ENCODE data around the gene C16orf82.

C16orf82 gene

DNA sequence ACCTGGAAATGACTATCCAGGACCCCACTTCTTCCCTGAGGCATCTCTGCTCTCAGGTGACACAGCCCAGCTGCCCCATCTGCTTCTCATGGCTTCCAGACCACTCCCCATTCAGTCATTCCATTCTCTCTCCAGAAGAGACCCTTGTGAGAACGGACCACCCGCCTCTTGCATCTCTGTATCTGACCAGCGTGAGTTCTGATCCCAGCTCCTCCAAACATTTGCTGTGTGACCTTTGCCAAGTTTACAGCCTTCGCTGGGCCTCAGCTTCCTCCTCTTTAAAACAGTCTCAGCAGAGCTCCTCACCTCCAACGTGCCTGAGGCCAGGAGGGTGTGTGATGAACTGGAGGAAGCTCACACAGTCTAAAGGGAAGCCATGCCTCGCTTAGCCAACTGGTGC lies 39.6 kb downstream of the C16orf82 start:
- H3K9ac ChIP-seq (ENCODE audit: low read length in 5 of 5), result no peak overlapping the region
- no peak overlapping the region for H3K27ac ChIP-seq (ENCODE audit: low read depth, low read length)
- peaks cover 0 to 13% (median 11%) of the 10 kb centered on the region in 5 donors for H3K4me1 ChIP-seq (ENCODE audit: control insufficient read depth in 5 of 5, insufficient read depth in 5 of 5, low read length in 5 of 5)
- H3K4me3 ChIP-seq (ENCODE audit: low read depth in 1 of 5, low read length in 5 of 5), result no peak overlapping the region
- H3K36me3 ChIP-seq (ENCODE audit: control insufficient read depth in 5 of 5, insufficient read depth in 5 of 5, low read length in 5 of 5), result no peaks in the 10 kb centered on the region
- H3K9me3 ChIP-seq (ENCODE audit: control insufficient read depth in 5 of 5, low read length in 5 of 5), result peaks cover 0 to 6% (median 5%) of the 10 kb centered on the region in 5 donors
- H3K27me3 ChIP-seq (ENCODE audit: control insufficient read depth in 5 of 5, insufficient read depth in 4 of 5, low read length in 5 of 5), result peaks cover 0 to 16% (median 0%) of the 10 kb centered on the region in 5 donors

DNA sequence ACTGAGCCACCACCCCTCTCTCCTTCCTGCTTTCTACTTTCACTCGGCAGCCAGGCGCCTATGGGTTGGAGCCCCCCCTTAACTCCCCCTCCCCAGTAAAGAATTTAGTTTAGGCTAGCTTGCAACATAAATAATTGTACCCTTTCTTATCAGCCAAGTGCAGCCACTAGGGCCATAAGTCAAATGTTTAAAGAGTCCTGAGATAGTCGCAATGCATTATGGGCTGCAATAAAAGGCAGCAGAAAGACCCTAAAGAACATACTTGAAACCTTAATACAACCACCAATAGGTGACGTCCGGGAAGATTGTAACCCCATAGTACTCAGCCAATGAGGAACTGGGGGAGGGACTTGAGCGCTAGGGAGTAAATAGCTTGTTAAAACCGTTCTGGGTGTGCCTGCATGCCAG lies 40.5 kb downstream of the C16orf82 start:
- Histone ChIP-seq H3K9ac (ENCODE audit: low read length in 5 of 5) (no peak overlapping the region), H3K36me3 (ENCODE audit: control insufficient read depth in 5 of 5, insufficient read depth in 5 of 5, low read length in 5 of 5) (no peaks in the 10 kb centered on the region), H3K4me1 (ENCODE audit: control insufficient read depth in 5 of 5, insufficient read depth in 5 of 5, low read length in 5 of 5) (peaks cover 0 to 13% (median 11%) of the 10 kb centered on the region in 5 donors), H3K4me3 (ENCODE audit: low read depth in 1 of 5, low read length in 5 of 5) (no peak overlapping the region), H3K27me3 (ENCODE audit: control insufficient read depth in 5 of 5, insufficient read depth in 4 of 5, low read length in 5 of 5) (peaks cover 0 to 16% (median 0%) of the 10 kb centered on the region in 5 donors), H3K27ac (ENCODE audit: low read depth, low read length) (no peak overlapping the region), H3K9me3 (ENCODE audit: control insufficient read depth in 5 of 5, low read length in 5 of 5) (peaks cover 0 to 6% (median 5%) of the 10 kb centered on the region in 5 donors)

DNA sequence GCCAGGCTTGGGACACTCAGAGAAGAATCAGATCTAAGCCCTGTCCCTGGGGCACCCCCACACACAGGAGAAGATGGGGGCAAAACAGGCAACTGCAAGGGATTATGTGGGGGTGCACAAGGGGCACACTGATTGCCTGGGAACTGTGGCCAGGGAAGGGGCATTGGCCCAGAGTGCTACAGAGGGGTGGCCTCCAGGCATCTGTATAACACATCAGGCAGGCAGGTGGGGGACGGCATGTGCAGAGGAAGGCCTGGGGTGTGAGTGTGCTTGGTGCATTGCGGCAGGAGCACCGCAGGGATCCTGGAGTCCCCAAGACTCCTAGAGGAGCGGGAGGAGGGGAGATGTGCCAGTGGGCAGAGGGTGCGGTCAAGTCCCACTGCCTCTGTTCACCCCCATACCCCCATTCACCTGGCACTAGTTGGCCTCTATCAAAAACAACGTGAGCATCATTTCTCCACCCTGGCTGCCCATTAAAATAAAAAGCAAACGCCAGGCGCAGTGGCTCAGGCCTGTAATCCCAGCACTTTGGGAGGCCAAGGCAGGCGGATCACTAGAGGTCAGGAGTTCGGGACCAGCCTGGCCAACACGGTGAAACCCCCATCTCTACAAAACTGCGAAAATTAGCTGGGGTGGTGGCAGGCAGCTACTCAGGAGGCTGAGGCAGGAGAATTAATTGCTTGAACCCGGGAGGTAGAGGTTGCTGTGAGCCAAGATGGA lies 41.5 kb downstream of the C16orf82 start:
- Histone ChIP-seq H3K27ac (ENCODE audit: low read depth, low read length) (no peak overlapping the region), H3K36me3 (ENCODE audit: control insufficient read depth in 5 of 5, insufficient read depth in 5 of 5, low read length in 5 of 5) (no peaks in the 10 kb centered on the region), H3K4me1 (ENCODE audit: control insufficient read depth in 5 of 5, insufficient read depth in 5 of 5, low read length in 5 of 5) (peaks cover 0 to 13% (median 11%) of the 10 kb centered on the region in 5 donors)

DNA sequence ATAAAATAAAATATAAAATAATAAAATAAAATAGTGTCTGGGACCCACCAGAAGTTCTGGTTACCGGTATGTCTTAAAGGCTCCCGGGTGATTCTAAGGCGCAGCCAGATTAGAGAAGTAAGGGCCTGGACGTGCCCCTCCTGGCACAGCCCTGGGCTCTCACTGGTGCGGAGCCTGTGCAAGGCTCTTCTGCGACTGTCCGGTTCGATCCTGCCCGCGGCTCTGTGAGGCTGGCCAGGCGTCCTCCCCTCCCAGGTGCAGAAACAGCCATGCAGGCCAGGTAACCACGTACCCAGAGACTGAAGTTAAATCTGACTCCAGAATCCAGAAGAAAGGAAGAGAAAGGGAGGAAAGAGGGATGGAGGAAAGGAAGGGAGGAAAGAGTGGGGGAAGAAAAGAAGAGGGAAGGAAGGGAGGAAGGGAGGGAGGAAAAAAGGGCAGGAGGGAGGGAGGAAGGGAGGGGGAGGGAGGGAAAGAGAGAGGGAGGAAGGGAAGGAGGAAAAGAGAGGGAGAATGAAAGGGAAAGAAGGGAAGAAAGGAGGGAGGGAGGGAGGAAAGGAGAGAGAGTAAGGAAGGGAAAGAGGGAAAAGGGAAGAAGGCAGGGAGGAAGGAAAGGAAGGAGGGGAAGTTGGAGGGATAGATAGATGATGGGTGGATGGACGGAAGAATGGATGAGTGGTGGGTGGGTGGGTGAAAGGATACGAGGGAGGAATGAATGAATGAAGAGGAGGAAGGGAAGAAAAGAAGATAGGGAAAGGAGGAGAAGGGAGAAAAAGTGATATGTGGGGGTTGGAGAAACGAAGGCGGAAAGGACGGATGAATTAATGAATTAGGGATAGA lies 42.3 kb downstream of the C16orf82 start:
- no peak overlapping the region for H3K27ac ChIP-seq (ENCODE audit: low read depth, low read length)

More for the DNA sequence above, 41.5 kb downstream of the C16orf82 start:
- Histone ChIP-seq H3K9ac (ENCODE audit: low read length in 5 of 5) (no peak overlapping the region), H3K27me3 (ENCODE audit: control insufficient read depth in 5 of 5, insufficient read depth in 4 of 5, low read length in 5 of 5) (peaks cover 0 to 14% (median 0%) of the 10 kb centered on the region in 5 donors), H3K9me3 (ENCODE audit: control insufficient read depth in 5 of 5, low read length in 5 of 5) (peaks cover 0 to 6% (median 5%) of the 10 kb centered on the region in 5 donors), H3K4me3 (ENCODE audit: low read depth in 1 of 5, low read length in 5 of 5) (no peak overlapping the region)

DNA sequence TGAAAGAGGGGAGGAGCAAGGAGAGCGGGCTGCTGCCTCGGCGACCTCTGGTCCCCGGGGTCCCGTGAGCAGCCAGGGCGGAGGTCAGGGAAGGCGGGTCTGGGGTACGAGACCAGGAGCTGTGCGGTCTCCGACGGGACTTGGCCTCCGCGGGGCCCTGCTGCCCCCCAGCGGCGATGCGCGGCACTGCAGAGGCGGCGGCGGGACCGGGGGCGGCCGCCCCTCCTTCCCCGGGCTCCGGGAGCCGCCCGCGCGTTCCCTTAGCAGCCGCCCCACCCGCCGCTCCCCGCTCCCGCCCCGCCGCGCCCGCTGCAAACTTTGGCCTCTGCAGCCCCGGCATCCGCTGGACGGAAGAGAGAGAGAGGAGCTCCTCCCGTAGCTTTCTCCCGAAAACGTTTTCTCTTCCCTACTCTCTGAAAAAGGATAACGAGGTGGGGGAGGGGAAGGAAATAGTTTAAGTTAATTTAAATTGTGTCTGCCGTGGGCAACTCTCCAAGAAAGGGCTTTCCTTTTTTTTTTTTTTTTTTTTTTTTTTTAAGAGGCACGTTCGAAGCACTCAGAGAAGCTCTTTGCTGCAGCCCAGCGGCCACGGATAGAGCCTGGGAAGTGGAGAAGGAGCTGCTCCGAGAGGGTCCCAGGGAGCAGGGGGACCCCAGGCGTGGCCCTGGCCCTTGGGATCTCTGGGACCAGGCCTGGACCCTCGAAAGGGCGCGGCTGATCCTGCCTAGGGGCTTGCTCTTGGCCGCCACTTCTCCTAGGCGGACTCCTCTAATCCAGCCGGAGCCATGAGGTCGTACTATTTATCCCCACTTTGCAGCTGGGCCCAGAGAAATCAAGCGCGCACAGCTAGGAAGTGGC lies 43.2 kb downstream of the C16orf82 start:
- peaks cover 0 to 13% (median 11%) of the 10 kb centered on the region in 5 donors for H3K4me1 ChIP-seq (ENCODE audit: control insufficient read depth in 5 of 5, insufficient read depth in 5 of 5, low read length in 5 of 5)
- H3K27me3 ChIP-seq (ENCODE audit: control insufficient read depth in 5 of 5, insufficient read depth in 4 of 5, low read length in 5 of 5), result peaks cover 0 to 9% (median 0%) of the 10 kb centered on the region in 5 donors
- no peaks in the 10 kb centered on the region for H3K36me3 ChIP-seq (ENCODE audit: control insufficient read depth in 5 of 5, insufficient read depth in 5 of 5, low read length in 5 of 5)
- H3K27ac ChIP-seq (ENCODE audit: low read depth, low read length), result no peak overlapping the region
- peak overlapping the region in 3 of 5 donors; percentile 35 to 42 (median 41) for H3K4me3 ChIP-seq (ENCODE audit: low read depth in 1 of 5, low read length in 5 of 5)
- H3K9ac ChIP-seq (ENCODE audit: low read length in 5 of 5), result no peak overlapping the region
- no peaks in the 10 kb centered on the region for H3K9me3 ChIP-seq (ENCODE audit: control insufficient read depth in 5 of 5, low read length in 5 of 5)

More for the DNA sequence above, 42.3 kb downstream of the C16orf82 start:
- peaks cover 0 to under 1% (median under 1%) of the 10 kb centered on the region in 5 donors for H3K9me3 ChIP-seq (ENCODE audit: control insufficient read depth in 5 of 5, low read length in 5 of 5)
- peaks cover 0 to 13% (median 11%) of the 10 kb centered on the region in 5 donors for H3K4me1 ChIP-seq (ENCODE audit: control insufficient read depth in 5 of 5, insufficient read depth in 5 of 5, low read length in 5 of 5)
- H3K27me3 ChIP-seq (ENCODE audit: control insufficient read depth in 5 of 5, insufficient read depth in 4 of 5, low read length in 5 of 5), result peaks cover 0 to 9% (median 0%) of the 10 kb centered on the region in 5 donors
- no peaks in the 10 kb centered on the region for H3K36me3 ChIP-seq (ENCODE audit: control insufficient read depth in 5 of 5, insufficient read depth in 5 of 5, low read length in 5 of 5)
- no peak overlapping the region for H3K9ac ChIP-seq (ENCODE audit: low read length in 5 of 5)
- peak overlapping the region in 1 of 5 donors; percentile 17 for H3K4me3 ChIP-seq (ENCODE audit: low read depth in 1 of 5, low read length in 5 of 5)

DNA sequence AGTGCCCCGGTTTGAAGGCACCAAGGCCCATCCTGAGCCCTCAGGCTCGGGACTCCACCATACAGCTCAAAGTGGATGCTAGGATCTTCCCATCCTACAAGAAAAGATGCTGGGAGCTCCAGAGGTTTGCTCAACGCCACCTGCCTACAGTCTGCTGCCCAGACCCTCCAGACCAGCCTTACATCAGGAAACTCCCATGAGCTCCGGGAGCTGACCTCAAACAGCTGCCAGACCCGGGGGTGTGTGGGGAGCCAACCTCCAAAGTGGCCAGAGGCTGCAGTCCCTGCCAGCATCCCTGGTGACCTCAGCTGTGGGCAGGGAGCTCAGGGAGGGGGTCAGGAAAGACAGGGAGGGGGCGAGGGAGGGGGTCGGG lies 43.8 kb downstream of the C16orf82 start:
- Histone ChIP-seq H3K27me3 (ENCODE audit: control insufficient read depth in 5 of 5, insufficient read depth in 4 of 5, low read length in 5 of 5) (peaks cover 0 to 9% (median 0%) of the 10 kb centered on the region in 5 donors), H3K4me1 (ENCODE audit: control insufficient read depth in 5 of 5, insufficient read depth in 5 of 5, low read length in 5 of 5) (peaks cover 0 to 13% (median 11%) of the 10 kb centered on the region in 5 donors), H3K36me3 (ENCODE audit: control insufficient read depth in 5 of 5, insufficient read depth in 5 of 5, low read length in 5 of 5) (no peaks in the 10 kb centered on the region), H3K9ac (ENCODE audit: low read length in 5 of 5) (no peak overlapping the region), H3K4me3 (ENCODE audit: low read depth in 1 of 5, low read length in 5 of 5) (peak overlapping the region in 3 of 5 donors; percentile 35 to 42 (median 41)), H3K9me3 (ENCODE audit: control insufficient read depth in 5 of 5, low read length in 5 of 5) (no peaks in the 10 kb centered on the region), H3K27ac (ENCODE audit: low read depth, low read length) (no peak overlapping the region)

DNA sequence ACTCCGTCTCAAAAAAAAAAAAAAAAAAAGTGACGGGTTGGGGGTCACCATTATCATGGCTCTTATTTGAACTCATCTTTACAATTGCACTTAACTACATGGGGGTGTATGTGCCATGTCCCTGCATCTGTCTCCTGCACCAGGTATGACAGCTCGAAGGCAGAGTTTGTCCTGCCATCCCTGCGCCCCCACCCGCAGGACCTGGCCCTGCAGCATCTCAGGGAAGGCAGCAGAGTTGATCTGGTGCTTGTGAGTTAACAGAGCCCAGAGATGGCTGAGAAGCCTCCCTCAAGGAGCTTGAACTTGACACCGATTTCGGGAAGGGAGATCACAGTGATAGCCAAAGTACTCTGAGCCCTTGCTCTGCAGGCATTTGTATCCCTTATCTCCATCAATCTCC lies 44.8 kb downstream of the C16orf82 start:
- H3K36me3 ChIP-seq (ENCODE audit: control insufficient read depth in 5 of 5, insufficient read depth in 5 of 5, low read length in 5 of 5), result no peaks in the 10 kb centered on the region
- peaks cover 0 to 13% (median 11%) of the 10 kb centered on the region in 5 donors for H3K4me1 ChIP-seq (ENCODE audit: control insufficient read depth in 5 of 5, insufficient read depth in 5 of 5, low read length in 5 of 5)

DNA sequence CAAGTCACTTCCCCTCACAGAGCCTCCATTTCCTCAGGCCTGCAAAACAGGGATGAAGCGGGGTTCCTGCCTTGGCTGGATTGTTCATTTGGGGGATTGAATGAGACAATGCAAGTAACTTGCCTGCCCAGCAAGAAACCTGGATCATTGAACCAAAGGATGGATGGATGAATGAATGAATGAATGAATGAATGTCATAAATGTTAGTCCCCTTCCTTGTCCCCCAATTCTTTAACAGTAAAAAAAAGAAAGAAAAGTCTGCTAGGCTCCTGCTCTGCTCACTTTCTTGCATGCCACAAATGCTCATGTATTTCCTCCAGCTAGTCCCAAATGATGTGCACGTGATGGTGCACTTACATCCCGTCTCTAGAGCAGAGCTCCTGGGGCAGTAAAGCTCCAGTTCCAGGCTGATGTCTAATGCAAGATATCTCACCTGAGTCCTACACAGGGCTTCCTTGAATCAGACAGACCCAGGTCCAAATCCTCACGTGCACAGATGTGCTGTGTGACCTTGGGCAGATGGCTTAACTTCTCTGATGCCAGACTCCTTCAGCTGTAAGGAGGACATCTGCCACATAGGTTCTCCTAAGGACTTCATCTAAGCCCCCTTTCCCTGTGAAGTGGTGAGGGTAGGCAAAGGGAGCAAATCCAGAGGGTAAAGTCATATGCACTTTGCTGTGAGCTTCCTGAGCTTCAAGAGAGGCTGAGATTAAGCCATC lies 45.5 kb downstream of the C16orf82 start:
- no peak overlapping the region for H3K9ac ChIP-seq (ENCODE audit: low read length in 5 of 5)
- no peak overlapping the region for H3K4me3 ChIP-seq (ENCODE audit: low read depth in 1 of 5, low read length in 5 of 5)
- H3K27ac ChIP-seq (ENCODE audit: low read depth, low read length), result no peak overlapping the region
- no peaks in the 10 kb centered on the region for H3K36me3 ChIP-seq (ENCODE audit: control insufficient read depth in 5 of 5, insufficient read depth in 5 of 5, low read length in 5 of 5)
- H3K9me3 ChIP-seq (ENCODE audit: control insufficient read depth in 5 of 5, low read length in 5 of 5), result peaks cover 0 to 5% (median 0%) of the 10 kb centered on the region in 5 donors
- peaks cover 0 to 6% (median 0%) of the 10 kb centered on the region in 5 donors for H3K27me3 ChIP-seq (ENCODE audit: control insufficient read depth in 5 of 5, insufficient read depth in 4 of 5, low read length in 5 of 5)
- peaks cover 0 to 13% (median 11%) of the 10 kb centered on the region in 5 donors for H3K4me1 ChIP-seq (ENCODE audit: control insufficient read depth in 5 of 5, insufficient read depth in 5 of 5, low read length in 5 of 5)

More for the DNA sequence above, 44.8 kb downstream of the C16orf82 start:
- H3K27me3 ChIP-seq (ENCODE audit: control insufficient read depth in 5 of 5, insufficient read depth in 4 of 5, low read length in 5 of 5), result peaks cover 0 to 6% (median 0%) of the 10 kb centered on the region in 5 donors
- H3K27ac ChIP-seq (ENCODE audit: low read depth, low read length), result no peak overlapping the region
- no peak overlapping the region for H3K9ac ChIP-seq (ENCODE audit: low read length in 5 of 5)
- no peak overlapping the region for H3K4me3 ChIP-seq (ENCODE audit: low read depth in 1 of 5, low read length in 5 of 5)
- H3K9me3 ChIP-seq (ENCODE audit: control insufficient read depth in 5 of 5, low read length in 5 of 5), result peaks cover 0 to 5% (median 0%) of the 10 kb centered on the region in 5 donors

DNA sequence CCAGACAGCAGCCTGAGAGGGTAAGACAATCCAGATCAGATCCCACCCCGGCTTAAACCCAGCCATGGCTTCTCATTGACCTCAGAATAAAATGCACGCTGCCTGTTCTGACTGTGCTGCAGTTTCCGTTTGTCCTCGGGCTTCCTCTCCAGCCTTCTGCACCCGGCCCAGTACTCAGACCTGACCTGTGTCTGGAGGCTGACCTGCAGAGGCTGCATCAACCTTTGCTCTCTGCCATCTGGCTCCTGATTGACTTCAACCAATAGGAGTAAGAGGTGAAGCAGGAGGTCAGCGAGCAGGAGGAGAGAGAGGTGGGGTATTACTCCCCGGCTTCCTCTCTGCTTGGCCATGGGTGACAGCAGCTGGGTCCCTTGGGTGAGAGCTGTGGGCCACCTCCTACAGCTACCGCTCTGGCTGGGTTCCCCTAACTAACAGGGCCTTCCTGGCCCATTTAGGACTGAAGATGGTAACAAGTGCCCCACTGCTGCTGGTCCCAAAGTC lies 46.7 kb downstream of the C16orf82 start:
- Histone ChIP-seq H3K36me3 (ENCODE audit: control insufficient read depth in 5 of 5, insufficient read depth in 5 of 5, low read length in 5 of 5) (no peaks in the 10 kb centered on the region), H3K27ac (ENCODE audit: low read depth, low read length) (no peak overlapping the region), H3K4me3 (ENCODE audit: low read depth in 1 of 5, low read length in 5 of 5) (no peak overlapping the region), H3K9ac (ENCODE audit: low read length in 5 of 5) (no peak overlapping the region), H3K9me3 (ENCODE audit: control insufficient read depth in 5 of 5, low read length in 5 of 5) (peaks cover 0 to 5% (median 0%) of the 10 kb centered on the region in 5 donors), H3K4me1 (ENCODE audit: control insufficient read depth in 5 of 5, insufficient read depth in 5 of 5, low read length in 5 of 5) (peaks cover 0 to 13% (median 11%) of the 10 kb centered on the region in 5 donors), H3K27me3 (ENCODE audit: control insufficient read depth in 5 of 5, insufficient read depth in 4 of 5, low read length in 5 of 5) (peaks cover 0 to 6% (median 0%) of the 10 kb centered on the region in 5 donors)
